HG02759 (cell line): ENCODE results near the gene DOHH.

ENCODE experiments used
- ATAC-seq: cut with Tn5 transposase; IDR thresholded peaks from one replicate; pipeline ENCODE4 v1.9.1; 2021; ENCODE audit warnings: mild to moderate bottlenecking, moderate library complexity; ENCODE audit not compliant: unreplicated experiment

Gene DOHH

DNA sequence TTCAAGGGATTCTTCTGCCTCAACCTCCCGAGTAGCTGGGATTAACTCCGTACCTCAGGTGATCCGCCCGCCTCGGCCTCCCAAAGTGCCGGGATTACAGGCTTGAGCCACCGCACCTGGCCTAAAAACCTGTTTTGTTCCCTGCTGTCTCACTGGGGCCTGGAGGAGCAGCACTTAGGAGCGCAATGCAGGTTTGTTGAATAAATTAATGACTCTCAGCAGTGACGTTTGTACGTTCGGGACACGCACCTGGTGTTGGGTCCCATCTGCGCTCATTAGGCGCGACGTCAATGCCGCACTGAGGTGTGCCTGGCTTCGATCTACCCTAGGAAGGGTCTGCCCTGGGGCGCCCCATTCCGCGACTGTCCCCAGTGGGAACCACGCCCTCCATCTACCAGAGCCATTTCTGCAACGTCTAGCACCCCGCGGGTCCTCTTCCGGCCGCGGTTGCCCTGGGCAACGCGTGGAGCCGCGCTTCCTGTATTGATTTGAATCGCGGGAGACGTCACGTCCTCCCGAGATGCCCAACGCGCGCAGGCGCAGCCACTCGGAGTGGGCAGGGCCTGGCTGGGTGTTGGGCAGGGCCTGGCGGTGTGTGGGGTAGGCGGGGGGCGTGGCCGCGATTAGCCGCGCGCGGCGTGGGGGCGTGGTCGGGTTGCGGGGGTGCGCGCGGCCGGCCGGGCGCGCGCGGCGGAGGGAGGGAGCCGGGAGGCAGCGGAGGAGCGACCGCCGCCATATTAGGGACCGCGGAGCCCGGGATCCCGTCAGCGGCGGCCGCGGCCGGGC is 5.3 kb upstream of the DOHH start, which contains the start of gene FZR1:
FZR1 (plus strand) TSS at position 714 of the 786 bp plus-strand sequence. CDS start 16,679 bp downstream, outside the sequence.
- peak; percentile 94 for ATAC-seq

- no peak for ATAC-seq
Observed at GRCh38 chr19:3504735-3505134, 4.3 kb upstream of the DOHH start.

DNA sequence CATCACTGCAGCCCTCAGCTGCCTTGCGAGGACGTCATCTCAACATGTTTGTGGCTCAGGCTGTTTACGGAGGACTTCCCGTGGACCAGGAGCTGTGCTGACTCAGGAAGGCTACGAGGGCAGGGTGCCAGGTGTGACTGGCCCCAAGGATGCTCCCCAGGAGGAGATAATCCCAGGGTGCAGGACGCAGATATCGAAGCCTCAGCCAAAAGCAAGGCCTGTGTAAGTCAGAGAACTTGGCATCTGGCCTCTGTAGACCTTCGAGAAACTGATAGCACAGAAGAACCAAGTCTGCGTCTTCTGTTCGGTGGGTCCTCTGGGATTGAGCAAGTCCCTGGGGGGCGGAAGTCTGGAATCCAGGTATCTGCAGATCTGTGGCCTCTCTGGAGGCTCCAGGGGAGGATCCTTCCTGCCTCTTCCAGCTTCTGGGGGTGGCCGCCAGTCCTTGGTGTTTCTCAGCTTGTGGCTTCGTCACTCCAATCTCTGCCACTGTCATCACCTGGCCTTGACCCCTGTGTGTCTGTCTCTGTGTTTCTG is 2.6 kb upstream of the DOHH start:
- ATAC-seq: no peak

DNA sequence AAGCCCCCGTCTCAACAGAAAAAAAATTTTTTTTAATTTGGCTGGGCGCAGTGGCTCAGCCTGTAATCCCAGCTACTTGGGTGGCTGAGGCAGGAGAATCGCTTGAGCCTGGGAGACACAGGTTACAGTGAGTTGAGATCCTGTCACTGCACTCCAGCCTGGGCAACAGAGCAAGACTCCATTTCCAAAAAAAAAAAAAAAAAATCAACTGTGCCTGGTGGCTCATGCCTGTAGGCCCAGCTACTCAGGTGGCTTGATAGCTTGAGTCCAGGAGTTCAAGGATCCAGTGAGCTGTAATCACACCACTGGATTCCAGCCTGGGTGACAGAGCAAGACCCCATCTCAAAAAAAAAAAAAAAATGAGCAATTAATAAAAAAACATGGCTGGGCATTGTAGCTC is 1.3 kb upstream of the DOHH start:
- no peak for ATAC-seq

- no peak for ATAC-seq
Observed at GRCh38 chr19:3499738-3500428, 591 bp downstream of the DOHH start.

DNA sequence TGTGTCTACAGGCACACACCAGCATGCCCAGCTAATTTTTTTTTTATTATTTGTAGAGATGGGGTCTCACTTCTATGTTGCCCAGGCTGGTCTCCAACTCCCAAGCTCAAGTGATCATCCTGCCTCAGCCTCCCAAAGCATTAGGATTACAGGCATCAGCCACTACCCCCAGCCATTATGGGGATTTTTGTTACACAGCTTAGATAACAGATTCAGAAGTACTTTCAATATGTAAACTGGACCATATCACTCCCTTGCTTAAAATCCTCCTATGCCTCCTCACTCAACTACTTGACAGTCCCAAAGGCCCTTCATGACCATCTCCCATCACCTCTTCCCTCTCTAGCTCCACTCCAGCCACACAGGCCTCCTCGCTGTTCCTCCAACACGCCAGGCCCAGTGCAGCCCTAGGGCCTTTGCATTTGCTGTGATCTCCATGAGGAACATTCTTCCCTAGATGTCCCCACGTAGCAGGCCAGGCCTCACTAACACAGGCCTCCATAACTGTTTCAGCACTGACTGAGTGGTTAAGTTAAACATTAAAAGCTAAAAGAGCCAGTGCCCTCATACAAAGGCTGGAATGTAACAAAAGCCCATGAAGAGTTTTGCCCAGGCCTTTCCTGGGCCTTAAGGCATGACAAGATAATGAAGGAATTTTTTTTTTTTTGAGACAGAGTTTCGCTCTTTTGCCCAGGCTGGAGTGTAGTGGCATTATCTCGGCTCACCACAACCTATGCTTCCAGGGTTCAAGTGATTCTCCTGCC is 2.5 kb downstream of the DOHH start:
- ATAC-seq: no peak

DNA sequence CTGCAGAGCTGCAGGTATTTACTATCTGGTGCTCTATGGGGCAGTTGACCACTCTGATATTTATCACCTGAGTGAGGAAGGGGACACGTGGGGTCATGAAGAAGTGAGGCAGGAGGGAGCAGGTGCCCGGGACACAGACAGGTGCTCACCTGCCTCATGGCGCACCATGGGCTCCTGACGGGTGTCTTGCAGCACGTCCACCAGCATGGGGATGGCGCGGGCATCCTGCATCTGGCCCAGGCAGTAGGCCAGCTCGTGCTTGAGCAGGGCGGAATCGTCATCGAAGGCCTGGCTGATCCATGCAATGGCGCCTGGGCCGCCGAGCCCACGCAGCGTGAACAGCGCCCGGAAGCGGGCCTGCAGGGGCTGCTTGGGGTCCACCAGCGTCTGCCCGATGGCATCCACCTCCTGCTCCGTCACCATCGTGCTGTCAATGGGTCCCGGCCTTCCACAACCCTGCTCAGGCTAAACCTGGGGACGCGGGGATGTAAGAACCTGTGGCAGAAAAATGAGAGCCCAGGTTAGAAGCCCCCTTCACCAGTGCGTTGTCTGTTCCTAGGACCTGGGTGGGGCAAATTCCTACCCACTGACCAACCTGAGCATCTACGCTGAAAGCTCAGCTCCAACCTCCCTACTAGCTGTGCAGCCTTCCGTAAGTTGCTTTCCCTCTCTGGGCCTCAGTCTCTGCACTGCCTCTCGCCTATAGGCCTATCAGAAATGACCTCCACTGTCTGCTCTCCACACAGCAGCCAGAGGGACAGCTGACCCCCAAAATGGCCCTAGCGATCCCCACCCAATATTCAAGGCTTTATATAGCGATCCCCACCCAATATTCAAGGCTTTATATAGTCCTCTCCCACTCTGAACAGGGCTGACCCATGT is 3.8 kb downstream of the DOHH start:
- ATAC-seq: no peak

DNA sequence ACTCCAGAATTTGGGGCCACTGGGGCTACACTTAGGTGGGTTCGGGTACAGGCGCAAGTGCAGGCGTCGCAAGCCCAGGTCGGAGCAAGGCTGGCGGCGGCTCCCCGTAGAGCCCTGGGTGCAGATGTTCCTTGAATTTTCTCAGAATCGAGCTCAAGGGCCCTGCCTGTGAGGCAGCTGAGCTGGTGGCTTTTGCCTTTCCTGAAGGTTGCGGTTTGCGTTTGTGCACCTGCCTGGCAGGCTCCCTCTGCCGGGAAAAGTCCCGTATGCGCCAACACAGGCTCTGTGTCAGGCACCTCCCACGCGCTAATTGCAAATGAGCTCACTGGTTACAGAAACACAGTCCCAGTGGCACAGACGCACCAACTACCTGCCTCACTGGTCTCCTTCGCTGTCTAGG is 5.9 kb downstream of the DOHH start:
- no peak for ATAC-seq

GRCh38 chr19:3494051-3494450 is 6.4 kb downstream of the DOHH start:
- ATAC-seq: no peak

GRCh38 chr19:3493651-3494050 is 6.8 kb downstream of the DOHH start:
- no peak for ATAC-seq

GRCh38 chr19:3492919-3493318 is 7.6 kb downstream of the DOHH start:
- ATAC-seq: no peak

DNA sequence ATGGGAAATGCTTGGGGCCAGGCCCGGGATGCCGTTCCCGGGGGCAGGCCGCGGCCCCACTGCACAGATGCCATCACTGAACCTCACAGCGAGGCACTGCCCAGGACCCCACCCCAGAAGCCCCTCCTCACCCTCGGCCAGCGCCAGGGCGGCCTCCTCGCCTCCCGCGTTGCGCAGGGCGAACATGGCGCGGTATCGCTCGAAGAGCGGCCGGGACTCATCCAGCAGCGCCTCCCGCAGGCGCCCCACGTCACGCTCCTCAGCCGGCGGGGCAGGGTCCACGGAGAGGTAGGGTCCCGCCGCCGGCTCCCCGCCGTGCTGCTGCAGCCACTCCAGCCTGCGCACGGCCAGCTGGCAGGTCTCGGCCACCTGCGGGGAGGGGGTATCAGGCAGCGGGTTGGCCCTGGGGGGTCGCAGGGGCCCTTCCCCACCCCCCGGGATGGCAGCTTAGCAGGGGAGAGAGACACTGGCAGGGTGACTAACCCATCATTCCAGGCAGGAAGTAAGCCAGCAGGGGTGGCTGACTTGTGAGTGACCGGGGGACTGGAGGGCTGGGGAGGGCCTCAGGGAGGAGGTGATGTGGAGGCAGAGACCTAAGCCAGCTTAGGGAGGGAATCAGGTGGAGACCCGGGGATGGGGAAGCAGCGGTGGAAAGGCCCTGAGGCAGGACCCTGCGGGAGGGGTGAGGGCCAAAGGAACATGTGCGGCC is 8.2 kb downstream of the DOHH start:
- ATAC-seq: no peak

GRCh38 chr19:3491396-3492119 is 8.9 kb downstream of the DOHH start:
- ATAC-seq: no peak

- no peak for ATAC-seq
Observed at GRCh38 chr19:3483226-3483628, 17.2 kb downstream of the DOHH start, which contains the start of gene SMIM44. SMIM44 (minus strand) TSS chr19:3483441; CDS start chr19:3483403, 38 bp downstream.

DNA sequence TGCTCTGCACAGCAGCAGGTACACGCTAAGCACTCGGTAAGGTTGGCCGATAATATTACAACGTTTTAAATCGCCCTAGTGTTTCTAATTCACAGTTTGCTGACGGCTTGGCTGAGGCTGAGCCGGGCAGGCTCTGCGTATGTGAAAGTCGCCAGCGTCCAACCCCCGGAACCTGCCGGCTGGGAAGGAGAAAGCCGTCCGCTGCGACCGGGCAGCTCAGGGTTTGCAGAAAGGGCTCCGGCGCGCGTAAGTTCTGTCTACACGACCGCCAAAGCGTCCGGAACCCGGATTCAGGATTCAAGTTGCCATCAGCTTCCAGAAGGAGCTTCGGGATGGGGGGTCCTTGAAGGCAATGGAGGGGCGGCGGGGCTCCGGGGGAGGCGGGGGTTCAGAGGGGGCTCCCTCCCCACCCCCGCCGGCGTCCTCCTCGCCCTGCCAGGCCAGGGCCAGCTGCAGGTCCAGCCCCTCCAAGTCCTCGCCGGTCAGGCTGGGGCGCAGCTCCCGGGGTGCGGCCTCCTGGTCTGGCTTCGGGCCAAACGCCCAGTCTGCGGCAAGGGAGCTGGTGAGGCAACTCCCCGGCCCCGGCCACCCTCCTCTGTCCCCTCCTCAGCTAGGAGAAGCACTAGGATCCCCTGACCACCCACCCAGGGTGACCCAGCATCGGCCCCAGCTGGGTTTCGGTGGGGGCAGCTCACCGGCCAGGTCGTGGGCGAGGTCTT is 17.8 kb downstream of the DOHH start:
- ATAC-seq: no peak

DNA sequence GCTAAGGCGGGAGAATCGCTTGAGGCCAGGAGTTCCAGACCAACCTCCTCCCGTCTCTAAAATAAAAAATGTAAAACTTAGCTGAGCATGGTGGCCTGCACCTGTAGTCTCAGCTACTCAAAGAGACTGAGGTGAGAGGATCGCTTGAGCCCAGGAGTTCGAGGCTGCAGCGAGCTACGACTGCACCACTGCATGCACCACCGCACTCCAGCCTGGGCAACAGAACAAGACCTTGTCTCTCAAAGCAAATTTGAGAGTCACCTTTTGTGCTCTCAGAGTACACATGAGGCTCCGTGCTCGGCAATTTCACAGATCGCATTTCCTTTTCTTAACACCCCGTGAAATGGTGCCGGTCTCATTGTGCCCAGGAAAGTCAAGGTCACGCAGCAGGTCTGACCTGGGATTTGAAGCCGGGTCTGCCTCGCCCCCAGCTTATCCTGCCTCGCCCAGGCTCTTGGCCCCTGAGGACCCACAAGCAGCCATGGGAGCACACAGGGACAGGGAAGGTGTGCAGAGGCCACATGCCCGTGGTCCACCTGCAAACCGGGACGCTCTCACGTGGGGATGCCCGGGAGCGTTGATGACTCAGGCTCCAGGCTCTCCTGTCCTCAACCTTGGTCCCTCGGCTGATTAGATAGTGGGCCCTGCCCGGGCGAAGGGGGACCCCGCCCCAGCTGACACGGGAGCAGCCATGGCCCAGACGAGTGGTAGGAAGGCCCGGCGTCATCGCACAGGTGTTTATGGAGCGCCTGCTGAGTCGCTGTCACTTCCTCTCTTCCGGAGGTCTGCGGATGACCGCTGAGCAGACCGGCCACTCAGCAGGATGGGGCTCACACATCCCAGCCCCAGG is 19.0 kb downstream of the DOHH start:
- ATAC-seq: no peak

- ATAC-seq: no peak
Observed at GRCh38 chr19:3480383-3481091, 19.9 kb downstream of the DOHH start, which contains the start of gene SMIM24. SMIM24 (minus strand) TSS chr19:3480525; CDS start chr19:3480463, 62 bp downstream.
